Neural progenitor cell (in vitro differentiated cells): ENCODE results near the gene IFNK.

Experiments used
- CTCF ChIP-seq: fragments of 200-600 bp; sonication (generic); IDR thresholded peaks from 2 replicates; pipeline ENCODE4 v1.5.1; 2017; ENCODE audit warnings: antibody characterized with exemption, mild to moderate bottlenecking
- EZH2 ChIP-seq: fragments of 200-600 bp; sonication (generic); IDR thresholded peaks from 2 replicates; pipeline ENCODE4 v1.6.1; 2017; ENCODE audit warnings: antibody characterized with exemption, mild to moderate bottlenecking, moderate library complexity
- EZH2phosphoT487 ChIP-seq: fragments of 200-600 bp; sonication (generic); IDR thresholded peaks from 2 replicates; pipeline ENCODE4 v1.6.1; 2017; ENCODE audit warnings: antibody characterized with exemption

- TF ChIP-seq CTCF (no peak), EZH2 (no peak), EZH2phosphoT487 (no peak)
Observed at GRCh38 chr9:27528076-27528885, 4.2 kb downstream of the IFNK start.
